HPDE6-E6E7 (cell line): ENCODE results near the gene INTS6L.

Source experiments
- DNase-seq: peaks from one replicate; pipeline ENCODE4 v3.0.0; 2011; ENCODE audit warnings: missing footprints; ENCODE audit errors: extremely low spot score

The INTS6L gene, protein sequence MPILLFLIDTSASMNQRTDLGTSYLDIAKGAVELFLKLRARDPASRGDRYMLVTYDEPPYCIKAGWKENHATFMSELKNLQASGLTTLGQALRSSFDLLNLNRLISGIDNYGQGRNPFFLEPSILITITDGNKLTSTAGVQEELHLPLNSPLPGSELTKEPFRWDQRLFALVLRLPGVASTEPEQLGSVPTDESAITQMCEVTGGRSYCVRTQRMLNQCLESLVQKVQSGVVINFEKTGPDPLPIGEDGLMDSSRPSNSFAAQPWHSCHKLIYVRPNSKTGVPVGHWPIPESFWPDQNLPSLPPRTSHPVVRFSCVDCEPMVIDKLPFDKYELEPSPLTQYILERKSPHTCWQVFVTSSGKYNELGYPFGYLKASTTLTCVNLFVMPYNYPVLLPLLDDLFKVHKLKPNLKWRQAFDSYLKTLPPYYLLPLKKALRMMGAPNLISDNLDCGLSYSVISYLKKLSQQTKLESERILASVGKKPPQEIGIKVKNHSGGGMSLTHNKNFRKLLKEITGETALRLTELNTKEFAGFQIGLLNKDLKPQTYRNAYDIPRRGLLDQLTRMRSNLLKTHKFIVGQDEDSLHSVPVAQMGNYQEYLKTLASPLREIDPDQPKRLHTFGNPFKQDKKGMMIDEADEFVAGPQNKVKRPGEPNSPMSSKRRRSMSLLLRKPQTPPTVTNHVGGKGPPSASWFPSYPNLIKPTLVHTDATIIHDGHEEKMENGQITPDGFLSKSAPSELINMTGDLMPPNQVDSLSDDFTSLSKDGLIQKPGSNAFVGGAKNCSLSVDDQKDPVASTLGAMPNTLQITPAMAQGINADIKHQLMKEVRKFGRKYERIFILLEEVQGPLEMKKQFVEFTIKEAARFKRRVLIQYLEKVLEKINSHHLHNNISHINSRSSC

DNA sequence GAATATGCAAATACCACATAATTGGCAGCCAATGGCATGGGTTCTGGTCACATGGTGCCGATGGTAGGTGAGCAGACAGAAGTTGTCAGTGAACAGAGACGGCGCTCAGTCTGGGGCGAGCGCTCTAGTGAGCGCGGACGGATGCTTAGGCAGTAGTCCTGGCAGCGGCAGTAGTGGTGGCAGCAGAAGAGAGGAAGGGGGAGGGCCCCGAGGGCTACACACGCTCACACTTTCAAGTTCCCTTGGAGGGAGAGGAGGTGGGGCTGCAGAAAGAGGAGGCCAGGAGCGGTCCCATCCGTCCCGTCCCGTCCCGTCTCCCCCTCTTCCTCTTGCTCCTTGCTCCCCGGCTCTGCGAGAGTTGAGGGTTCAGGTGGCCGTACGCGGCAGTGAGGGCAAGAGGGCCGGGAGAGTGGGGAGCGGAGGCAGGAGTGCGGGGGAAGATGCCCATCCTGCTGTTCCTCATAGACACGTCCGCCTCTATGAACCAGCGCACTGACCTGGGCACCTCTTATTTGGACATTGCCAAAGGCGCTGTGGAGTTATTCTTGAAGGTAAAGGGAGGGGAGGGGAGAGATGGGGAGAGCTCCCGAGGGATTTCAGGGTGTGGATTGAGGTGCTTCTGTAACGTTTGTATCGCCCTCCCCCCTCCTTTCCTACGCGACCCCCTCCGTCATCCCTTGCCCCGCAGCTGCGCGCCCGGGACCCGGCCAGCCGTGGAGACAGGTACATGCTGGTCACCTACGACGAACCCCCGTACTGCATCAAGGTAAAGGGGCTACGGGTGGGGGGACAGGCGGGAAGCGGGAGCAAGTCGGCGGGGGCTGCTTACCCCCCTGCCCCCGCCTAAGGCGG, at the start of gene INTS6L:
INTS6L (plus strand) TSS at position 108 of the 852 bp plus-strand sequence; CDS start at position 441, 333 bp downstream.
- peak; percentile 58 for DNase-seq

DNA sequence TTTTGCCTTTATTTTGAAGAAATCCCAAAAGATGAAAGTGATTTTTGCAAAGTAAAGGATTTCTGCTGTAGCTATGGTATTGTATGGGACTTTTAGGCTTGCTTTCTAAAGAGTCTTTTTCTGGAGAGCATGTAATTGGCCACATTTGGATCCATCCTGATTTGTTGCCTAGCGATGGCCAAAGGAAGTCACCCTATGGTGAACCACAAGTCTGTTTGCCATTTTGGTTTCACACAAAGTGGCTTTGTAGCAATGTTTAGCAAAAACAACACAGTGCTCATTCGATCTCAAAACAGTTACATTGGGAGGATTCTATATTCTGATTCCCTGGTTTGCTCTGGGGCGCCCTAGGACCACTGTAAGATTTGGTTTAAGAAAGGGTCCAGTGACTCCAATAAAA, 44.1 kb upstream of the INTS6L start:
- DNase-seq: no peak

DNA sequence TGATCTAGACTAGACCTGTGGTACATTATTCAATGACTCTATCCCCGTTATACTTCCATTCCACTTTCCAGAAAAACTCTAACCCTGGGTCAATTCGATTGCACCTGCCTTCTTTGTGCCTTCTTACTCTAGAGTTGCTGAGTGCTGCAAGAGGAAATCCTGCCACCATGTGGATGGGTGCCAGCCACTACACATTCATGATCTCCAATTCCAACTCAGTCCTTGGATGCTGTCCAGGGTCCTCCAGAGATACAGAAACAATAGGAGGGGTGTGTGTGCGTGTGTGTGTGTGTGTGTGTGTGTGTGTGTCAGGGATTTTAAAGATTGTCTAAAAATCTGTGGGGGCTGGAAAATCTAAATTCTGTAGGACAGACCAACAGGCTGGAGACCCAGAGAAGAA, 42.9 kb upstream of the INTS6L start:
- peak; percentile 32 for DNase-seq

DNA sequence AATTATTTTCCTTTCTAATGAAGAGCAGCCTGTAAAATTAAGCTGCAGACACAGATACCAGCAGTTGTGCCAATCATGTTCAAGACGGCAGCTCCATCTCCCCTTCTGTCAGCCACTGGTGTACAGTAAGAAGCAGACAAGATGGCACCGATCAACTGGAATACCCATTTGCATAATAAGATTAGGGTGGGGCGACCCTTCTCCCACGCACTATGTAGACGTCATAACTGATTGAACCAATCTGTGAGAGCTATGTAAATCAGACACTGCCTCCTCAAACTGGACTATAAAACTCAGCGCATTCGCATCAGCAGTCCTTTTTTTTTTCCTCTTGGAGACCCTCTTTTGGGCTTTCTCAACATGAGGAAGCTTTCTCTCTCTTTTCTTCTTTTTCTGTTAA, 40.4 kb upstream of the INTS6L start:
- no peak for DNase-seq

DNA sequence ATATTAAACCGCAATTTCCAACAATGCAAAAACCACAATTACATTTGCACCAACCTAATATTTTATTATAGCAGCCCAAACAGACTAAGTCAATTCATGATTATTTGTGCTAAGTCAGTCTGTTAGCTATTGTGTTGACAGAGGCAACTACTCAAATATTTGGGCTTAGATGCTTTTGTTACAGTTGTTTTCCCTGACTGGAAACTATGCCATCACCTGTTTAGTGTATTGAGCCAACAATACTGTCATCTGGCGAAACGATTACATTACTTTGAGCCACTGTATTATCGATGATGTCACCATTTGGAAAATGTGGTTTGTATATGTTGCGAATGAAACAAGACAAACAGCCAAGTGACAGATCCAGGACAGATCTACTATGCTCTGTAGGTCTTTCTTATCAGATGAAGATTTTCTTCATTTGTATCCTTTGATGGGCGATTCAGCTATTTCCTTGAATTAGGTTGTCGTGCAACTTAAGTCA, 38.7 kb upstream of the INTS6L start:
- DNase-seq: no peak

DNA sequence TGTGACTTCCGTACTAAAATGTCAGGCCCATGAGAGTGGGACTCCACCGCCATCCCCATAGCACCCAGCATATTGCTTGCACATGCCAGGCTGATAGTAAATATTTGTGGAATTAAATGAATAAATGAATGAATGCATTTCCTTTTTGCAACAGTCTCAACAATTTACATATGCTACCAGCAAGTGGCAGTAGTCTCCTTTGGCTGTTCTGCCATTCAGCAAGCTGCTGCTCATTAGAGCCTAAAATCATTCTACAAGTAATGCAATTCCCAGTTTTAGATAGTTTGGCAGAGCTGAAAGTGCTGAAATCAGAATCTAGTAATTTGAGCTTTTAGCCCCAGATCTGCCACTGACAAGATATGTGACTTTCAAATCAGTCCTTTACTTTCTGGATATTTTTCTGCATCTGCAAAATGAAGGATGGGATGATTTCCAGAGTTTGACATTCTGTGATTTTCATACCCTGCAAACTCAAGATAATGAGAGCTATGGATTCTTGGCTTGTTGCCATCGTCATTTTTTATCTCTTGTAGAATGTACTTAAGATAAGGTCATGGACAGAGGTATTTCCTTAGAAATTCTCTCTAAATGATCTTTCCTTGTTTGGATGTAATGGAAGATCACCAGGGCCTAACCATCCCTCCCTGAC, 35.7 kb upstream of the INTS6L start:
- DNase-seq: no peak

DNA sequence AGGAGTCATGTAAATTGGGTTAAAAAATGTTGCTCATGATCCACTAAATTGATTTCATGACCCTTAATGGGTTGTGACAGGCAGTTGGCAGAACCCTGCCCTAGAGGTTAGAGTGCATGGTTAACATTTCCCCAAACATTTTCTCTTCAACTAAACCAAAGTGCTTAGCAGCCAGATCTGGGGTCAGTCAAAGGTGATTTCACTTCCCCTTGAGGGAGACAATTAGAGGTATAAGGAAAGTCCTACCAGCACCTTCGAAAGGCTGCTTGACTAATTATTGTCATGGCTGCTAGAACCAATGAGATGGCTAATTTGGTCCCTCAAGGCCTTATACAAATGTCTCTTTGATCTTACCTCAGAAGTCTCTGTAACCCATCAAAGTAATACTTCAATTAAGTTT, 30.9 kb upstream of the INTS6L start:
- no peak for DNase-seq

DNA sequence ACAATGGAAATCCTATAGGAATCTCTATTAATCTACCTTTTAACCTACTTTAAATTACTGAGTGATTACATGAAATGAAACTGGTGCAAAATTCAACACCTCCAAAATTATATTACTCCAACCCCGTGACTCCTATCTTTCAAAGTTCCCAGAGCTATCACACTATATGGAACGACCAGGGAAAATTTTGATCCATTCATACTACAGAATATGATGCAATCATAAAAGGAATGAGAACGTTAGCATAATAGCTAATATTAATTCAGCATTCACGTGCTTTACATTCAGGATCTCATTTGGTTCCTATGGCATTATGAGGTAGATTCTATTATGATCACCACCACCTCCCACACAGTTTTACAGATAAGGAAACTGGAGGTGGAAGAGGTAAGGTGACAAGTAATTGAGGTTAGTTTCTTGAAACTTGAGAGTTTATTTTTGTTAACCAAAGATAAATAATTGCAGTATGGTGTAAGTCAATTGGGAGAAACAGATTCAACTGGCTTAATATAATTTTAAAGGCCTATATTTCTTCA, 29.4 kb upstream of the INTS6L start:
- no peak for DNase-seq

DNA sequence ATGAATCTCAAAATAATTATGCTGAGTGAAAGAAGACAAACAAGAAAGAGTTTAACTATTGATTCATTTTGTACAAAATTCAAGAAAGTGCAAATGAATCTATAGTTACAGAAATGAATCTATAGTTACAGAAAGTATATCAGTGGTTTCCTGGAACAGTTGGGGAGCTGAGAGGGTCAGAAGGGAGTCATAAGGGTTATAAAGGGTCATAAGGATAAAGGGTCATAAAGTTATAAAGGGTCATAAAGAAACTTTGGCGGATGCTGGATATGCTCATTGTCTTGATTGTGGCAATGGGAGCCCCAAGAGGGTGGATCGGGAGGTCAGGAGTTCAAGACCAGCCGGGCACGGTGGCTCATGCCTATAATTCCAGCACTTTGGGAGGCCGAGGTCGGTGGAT, 26.0 kb upstream of the INTS6L start:
- no peak for DNase-seq

DNA sequence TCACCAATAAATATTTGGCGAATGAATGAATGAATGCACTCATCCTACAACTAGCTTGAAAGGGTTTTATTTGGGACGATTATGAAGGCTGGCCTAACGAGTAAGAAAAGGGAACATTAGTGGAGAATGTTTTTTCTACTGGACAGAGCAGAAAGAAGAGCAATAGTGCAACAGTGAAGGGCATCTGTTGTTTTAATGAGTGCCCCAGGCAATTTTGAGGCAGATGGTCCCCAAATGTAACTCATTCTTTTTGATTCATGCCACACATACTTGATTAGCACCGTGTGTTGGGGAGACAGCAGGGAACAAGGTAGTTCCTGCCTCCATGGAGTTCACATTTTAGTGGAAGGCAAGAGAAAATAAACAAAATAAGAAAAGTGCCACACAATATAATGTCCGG, 22.7 kb upstream of the INTS6L start:
- no peak for DNase-seq

DNA sequence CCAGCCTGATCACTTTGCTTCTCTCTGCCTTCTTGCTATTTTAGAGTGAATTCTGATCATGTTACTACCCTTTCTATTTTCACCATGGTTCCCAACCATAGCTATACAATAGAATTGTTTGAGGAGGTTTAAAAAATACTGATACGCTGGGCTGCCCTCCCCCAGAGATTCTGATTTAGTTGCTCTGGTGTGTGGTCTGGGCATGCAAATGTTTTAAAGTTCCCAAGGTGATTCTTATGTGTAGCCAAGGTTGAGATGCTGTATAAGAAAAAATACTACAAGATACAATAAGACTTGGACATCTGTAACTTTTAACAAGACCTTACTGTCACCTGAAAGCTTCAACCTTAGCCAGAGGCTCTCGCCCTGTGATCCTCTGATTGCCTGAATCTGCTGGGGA, 22.2 kb upstream of the INTS6L start:
- DNase-seq: no peak

DNA sequence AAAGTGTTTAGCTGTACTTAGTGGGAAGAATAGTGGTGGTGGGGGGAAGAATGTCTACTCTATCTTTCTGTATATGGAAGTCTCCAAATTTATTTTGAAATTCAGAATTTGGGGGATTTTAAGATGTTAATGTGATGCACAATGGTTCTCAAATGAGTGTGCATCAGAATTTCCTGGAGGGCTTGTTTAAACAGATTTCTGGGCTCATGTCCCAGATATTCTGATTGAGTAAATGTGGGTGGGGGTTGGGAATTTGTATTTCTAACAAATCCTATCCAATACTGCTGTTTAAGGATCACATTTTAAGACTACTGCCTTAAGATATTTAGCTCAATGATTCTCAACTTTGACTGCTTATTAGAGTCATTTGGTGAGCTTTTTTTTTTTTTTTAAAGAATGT, 15.1 kb upstream of the INTS6L start:
- no peak for DNase-seq

DNA sequence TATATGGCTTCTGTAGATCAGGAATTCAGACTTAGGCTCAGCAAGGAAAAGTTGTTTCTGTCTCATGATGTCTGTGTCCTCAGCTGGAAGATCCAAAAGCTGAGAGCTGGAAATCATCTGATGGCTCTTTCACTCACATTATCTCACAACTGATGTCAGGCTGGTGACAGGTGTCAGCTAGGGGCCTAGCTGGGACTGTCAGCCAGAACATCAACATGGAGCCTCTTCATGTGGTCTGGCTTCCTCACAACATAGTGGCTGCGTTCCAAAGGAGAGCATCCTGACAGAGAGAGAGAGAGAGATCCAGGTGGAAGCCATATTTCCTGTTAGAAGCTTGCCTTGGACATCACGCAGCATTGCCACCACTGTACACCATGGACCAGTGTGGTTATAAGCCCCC, 10.6 kb upstream of the INTS6L start:
- no peak for DNase-seq

DNA sequence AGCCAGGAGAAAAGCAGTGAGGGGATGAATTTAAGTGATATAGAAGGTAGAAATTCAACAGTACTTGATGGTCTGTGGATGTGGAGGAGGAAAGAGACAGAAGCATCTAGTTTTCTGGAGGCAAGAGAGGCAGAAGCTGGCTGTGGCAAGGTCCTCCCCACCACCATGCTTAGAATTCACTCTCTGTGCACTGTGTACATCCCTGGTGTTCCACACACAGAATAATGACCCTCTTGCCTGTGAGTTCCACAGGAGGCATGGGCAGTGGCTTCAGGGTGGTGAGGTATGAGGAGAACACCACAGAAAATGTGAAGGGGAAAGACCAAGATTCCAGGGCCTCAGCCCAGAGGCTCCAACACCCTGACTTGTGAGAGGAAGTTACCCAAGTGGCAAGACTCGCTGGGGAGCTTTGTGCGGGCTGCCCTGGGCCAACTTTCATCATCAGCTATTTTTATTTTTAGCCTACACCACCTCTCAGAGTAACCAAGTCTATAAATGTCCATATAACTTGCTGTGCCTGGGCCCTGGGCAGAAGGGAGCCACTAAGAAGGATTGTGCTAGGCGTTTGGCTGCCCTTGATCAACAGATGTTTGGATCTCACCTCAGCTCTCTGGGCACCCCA, 7.8 kb upstream of the INTS6L start:
- DNase-seq: no peak

DNA sequence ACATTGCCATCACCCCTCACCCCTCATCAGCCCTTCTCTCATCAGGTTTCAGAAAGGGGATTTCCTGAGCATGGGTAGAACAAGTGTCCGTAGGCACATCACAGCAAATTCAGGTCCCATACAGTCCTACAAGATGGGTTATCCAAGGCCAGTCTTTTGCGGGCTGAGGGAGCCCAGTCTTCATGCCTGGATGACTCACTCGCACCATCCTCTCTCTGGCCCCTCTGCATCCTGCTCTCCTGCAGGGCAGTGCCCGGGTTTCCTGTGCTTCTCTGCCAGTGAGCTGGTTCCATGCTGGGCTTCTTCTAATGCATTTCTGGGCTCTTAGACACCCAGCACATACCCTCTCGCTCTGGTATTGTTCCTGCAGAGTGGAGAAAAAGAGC, 7.3 kb upstream of the INTS6L start:
- no peak for DNase-seq

DNA sequence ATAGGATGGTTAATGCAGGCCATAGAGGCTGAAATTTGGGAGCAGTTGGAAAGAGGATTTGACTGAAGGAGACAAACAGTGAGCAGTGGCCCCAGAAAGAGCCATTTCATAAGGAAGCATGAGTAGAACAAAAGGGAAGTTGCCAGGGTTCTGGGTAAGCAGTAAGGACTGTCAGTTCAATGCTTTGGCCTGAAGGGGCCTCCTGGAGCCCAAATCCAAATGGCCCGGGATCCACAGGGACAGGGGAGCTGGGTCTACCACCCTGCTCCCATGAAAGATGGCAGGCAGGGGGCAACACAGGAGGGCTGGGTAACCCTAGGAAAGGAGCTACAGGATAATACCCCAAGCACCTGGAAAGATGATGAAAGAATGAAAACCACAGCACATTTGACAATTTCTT, 4.1 kb upstream of the INTS6L start:
- DNase-seq: no peak

DNA sequence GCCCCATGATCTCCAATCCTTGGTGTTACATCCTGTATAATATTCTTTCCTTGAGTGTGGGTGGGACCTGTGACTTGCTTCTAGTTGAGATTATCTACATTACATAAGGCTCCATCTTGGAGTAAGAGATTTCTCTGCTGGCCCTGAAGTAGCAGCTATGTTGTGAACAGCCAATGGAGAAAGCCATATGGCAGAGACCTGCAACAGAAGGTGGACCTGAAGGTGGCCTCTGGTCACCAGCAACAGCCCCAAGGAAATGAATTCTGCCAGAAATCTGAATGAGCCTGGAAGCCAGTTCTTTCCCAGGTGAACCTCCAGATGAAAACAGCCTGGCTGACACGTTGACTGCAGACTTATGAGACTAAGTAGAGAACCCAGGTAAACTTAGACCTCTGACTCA, 2.3 kb upstream of the INTS6L start:
- no peak for DNase-seq

DNA sequence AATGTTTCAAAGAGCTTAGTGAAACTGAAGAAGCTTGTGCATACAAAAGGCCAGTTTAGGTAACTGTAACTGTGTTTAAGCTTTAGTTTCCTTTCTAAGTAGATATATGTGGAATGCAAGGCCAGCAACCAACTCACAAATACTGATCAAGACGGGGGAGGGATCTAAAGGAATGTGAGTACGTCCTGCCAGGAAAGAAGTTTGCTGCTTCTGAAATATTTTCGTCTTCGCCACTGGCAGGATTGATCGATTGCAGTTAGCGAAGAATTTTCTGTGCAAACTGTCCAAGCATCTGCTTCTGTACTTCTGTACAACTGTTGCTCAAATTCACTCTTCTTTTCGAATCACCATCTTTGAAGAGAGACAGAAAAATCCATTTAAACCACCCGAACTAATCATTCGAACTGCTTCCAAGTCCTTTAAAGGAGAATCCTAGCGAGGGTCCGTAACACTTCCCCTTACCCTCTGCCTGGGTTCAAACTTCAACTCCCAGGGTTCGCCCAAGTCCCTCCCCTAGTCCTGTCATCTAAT, 373 bp upstream of the INTS6L start:
- DNase-seq: no peak

DNA sequence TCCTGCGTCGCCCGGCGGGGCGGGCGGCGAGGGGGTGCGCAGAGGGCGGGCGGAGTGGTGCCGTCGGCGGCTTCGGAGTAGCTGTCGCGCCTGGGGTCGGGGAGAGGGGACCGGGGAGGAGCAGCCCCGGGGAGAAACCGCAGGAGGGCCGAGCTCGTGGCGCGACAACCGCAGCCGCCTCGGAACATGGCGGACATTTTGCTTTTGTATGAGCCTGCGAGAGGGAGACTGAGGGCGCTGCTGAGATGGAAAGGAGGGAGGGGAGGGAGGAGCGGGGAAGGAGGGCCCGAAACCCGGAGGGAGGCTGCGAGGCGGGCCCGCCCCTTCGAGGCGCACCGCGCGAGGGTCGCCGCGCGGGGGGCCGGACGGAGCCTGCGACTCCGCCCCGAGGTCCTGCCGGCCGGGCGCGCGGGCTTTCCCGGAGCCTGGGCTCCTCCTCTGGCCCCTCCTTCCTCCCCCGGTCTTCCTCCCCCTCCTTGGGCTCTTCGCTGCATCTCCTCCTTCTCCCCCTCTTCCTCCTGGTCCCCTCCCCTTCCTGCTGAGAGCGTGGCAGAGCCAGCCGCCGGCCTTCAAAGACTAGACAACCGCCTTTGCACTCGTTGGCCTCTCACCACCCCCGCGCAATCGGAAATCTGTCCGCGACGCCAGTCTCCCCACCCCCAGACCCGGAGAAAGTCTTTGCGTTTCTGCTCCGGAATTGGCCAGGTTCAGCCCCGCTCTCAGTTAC, 1.1 kb downstream of the INTS6L start:
- peak; percentile 42 for DNase-seq

DNA sequence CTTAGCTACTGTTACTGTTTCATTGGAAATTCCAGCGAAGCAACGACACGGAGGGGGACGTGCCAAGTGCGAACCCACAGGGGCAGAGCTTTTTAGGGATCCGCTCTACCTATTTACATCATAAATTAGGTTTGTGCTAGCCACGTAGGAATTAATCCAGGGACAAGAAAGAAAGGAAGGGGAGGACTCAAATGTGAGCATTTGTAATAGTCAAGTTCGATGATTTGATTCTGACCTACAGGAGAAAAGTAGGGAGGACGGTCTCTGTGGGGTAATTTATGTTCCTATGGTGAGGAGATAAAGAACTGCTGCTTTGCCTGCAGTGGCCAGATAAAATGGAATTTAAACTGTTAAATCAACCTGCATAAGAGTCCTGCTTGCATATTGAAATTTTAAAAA, 1.7 kb downstream of the INTS6L start:
- DNase-seq: no peak
